Body of pancreas (tissue), 4 donors: ENCODE measurements around the gene GLT6D1.

Experiments
- CTCF ChIP-seq, 7 experiments: fragments of 450-650 bp in 4 of 7; fragments of 200-600 bp in 3 of 7; sonication (generic) in 3 of 7; IDR thresholded peaks; one replicate each; pipeline ENCODE4 v1.5.1; 2016 to 2019; ENCODE audit warnings: antibody characterized with exemption in 7 of 7
- POLR2A ChIP-seq, 3 donors: fragments of 450-650 bp; IDR thresholded peaks; one replicate each; pipeline ENCODE4 v1.6.1; 2016; ENCODE audit warnings: antibody characterized with exemption in 3 of 3, mild to moderate bottlenecking in 2 of 3

- TF ChIP-seq CTCF (IDR thresholded peaks at IDR 0.05) (no peak), POLR2A (IDR thresholded peaks at IDR 0.05) (no peak)
These were observed 58.5 kb downstream of the GLT6D1 start for GRCh38 chr9:135580664-135581380.
